Measurements from ENCODE around the gene ZNF783.
"Not testable (repeated sequence)": the region's sequence is repeated elsewhere in the genome, so short reads cannot be mapped to it uniquely, and the experiment has no call there.

Gene ZNF783

DNA sequence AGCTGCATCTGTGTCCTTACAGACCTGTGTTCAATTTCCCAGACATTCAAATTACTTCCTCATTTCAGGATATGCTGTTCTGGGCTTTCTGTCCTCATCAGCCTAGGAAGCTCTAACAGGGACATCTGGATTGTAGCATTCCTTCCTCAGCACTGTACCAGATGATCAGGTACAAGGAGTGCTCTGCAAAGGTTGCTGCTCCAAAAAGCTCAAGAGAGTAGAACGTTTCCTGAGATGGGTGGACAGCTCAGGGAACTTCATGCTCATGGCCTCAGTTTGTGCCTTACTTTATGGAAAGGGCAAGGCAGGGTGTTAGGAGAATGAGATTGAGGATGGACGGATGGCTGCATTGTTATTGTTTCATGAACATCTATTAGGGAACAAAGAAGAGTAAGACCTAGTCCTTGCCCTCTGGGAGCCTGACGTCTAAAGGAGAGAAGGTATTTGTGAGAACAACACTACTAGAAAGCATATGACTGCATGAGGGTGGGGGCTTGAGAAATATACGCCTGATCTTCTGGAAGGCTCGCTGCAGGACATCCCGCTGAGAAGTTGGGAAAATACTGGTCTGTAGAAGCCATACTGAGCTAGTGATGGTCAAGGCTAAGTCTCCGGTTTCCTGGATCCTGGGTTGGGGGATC lies 33.0 kb upstream of the ZNF783 start:
- TF ChIP-seq POLR2A (IDR thresholded peaks at IDR 0.05; ENCODE audit: low read length), result no peak
- TF ChIP-seq GATA1 (IDR thresholded peaks at IDR 0.05; ENCODE audit: low read depth, low read length), result no peak
- DNase-seq, result no peak

DNA sequence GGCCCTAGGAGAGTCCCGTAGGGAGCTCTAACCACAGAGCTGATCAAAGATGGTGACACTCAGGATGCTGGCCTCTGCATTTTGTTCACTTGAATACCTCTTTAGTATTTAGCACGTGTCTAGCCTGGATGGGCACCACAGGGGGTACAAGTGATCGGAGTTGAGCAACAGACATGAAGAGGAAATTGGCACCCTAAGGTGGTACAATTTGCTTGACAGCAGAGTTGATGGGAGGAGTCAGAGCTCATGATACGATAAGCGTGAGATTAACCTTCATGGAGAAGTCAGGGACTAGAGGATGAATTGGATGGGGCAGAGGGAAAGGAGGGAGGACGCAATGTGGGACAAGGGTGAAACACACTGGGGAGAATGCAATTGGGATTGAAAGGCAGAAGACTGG lies 32.5 kb upstream of the ZNF783 start:
- DNase-seq, result no peak
- TF ChIP-seq GATA1 (IDR thresholded peaks at IDR 0.05; ENCODE audit: low read depth, low read length) (no peak), POLR2A (IDR thresholded peaks at IDR 0.05; ENCODE audit: low read length) (no peak)

- TF ChIP-seq GATA1 (IDR thresholded peaks at IDR 0.05; ENCODE audit: low read depth, low read length) (no peak), POLR2A (IDR thresholded peaks at IDR 0.05; ENCODE audit: low read length) (no peak)
- DNase-seq, result no peak
Observed at GRCh38 chr7:149232362-149232761, 29.6 kb upstream of the ZNF783 start.

- DNase-seq, result not testable (repeated sequence)
Observed at GRCh38 chr7:149233655-149234204, 28.3 kb upstream of the ZNF783 start.

DNA sequence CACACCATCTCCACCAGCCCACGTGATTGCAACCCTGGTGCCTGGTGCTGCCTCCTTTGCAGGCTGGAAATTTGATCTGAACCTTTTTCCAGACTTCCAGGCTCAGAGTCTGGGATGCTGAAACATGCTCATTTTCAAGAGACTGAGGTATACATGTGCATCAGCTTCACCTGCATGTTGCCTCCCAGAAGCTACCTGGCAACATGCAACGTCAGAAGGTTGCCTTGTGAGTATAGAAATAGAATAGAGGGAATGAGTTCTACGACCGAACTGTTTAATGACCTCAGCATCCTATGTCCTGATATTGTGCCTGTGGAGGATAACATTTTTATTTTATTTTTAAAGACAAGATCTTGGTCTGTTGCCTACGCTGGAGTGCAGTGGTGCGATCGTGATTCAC lies 24.5 kb upstream of the ZNF783 start:
- TF ChIP-seq GATA1 (IDR thresholded peaks at IDR 0.05; ENCODE audit: low read depth, low read length) (no peak), POLR2A (IDR thresholded peaks at IDR 0.05; ENCODE audit: low read length) (no peak)
- DNase-seq, result no peak

DNA sequence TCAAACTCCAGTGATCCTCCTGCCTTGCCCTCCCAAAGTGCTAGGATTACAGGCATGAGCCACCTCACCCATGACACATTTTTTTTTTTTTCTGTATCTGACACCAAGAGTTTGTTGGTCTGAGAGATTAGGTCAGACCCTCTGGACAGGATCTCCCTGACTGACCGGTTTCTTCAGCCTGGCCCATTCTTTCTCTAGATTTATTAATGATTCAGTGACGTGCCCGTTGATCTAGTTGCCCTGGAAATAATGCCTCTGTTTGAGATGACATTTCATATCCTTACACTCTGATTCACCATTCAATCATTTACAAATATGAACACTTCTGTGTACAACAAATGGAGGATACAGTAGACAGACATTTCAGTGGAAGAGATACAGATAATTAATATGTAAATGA lies 23.9 kb upstream of the ZNF783 start:
- no peak for DNase-seq
- TF ChIP-seq POLR2A (IDR thresholded peaks at IDR 0.05; ENCODE audit: low read length) (no peak), GATA1 (IDR thresholded peaks at IDR 0.05; ENCODE audit: low read depth, low read length) (no peak)

GRCh38 chr7:149239345-149240143 lies 22.5 kb upstream of the ZNF783 start, which contains the start of gene ZNF212:
Gene ZNF212, plus strand, starts transcription at chr7:149239651. Its CDS starts 128 bp downstream, at chr7:149239779.
- TF ChIP-seq GATA1 (IDR thresholded peaks at IDR 0.05; ENCODE audit: low read depth, low read length) (no peak), POLR2A (IDR thresholded peaks at IDR 0.05; ENCODE audit: low read length) (peak; percentile 32)
- peak; percentile 90 to 93 for DNase-seq

GRCh38 chr7:149240637-149241036 lies 21.4 kb upstream of the ZNF783 start:
- TF ChIP-seq GATA1 (IDR thresholded peaks at IDR 0.05; ENCODE audit: low read depth, low read length) (no peak), POLR2A (IDR thresholded peaks at IDR 0.05; ENCODE audit: low read length) (no peak)
- DNase-seq, result no peak

GRCh38 chr7:149241696-149242095 lies 20.3 kb upstream of the ZNF783 start:
- no peak for TF ChIP-seq POLR2A (IDR thresholded peaks at IDR 0.05; ENCODE audit: low read length)
- TF ChIP-seq GATA1 (IDR thresholded peaks at IDR 0.05; ENCODE audit: low read depth, low read length), result no peak
- no peak for DNase-seq

- TF ChIP-seq GATA1 (IDR thresholded peaks at IDR 0.05; ENCODE audit: low read depth, low read length) (no peak), POLR2A (IDR thresholded peaks at IDR 0.05; ENCODE audit: low read length) (no peak)
- DNase-seq, result no peak
Observed at GRCh38 chr7:149245244-149245643, 16.8 kb upstream of the ZNF783 start.

DNA sequence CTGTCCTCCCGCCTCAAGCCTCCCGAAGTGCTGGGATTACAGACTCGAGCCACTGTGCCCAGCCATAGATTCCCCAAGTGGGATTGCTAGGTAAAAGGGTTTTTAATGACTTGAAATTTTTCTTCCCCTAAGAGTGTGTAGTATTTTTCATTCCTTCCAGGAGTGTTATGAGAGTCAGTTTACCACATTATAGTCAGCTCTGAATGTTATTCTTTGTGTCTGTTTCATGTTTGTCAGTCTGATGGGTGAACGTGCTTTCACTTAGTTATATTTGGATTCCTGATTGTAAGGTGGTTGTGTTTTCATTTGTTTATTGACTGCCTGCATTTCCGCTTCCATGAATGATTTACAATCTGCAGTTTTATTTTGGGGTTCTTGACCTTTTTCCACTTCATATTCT lies 16.3 kb upstream of the ZNF783 start:
- DNase-seq, result no peak
- TF ChIP-seq POLR2A (IDR thresholded peaks at IDR 0.05; ENCODE audit: low read length) (no peak), GATA1 (IDR thresholded peaks at IDR 0.05; ENCODE audit: low read depth, low read length) (no peak)

DNA sequence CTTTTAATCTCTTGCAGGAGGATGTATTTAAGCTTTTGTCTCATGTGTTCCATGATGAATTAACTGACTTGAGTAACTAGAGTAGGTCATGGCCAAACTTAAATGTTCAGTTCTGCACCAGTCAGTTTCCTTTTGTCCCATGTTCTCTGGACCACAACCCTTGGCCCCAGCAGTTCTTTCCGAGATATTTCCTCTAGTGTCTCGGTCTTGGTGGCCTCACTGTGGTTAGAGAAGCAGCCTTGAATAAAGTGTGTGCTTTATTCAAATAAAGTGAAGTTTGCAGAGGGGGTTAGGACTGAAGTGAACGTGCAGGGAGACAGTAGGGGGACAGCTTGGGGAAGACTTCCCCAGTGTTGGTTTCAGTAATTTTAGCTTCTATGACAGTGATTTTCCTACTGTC lies 13.2 kb upstream of the ZNF783 start:
- DNase-seq, result no peak
- TF ChIP-seq GATA1 (IDR thresholded peaks at IDR 0.05; ENCODE audit: low read depth, low read length), result no peak
- no peak for TF ChIP-seq POLR2A (IDR thresholded peaks at IDR 0.05; ENCODE audit: low read length)

- not testable (repeated sequence) for DNase-seq
Observed at GRCh38 chr7:149250151-149250550, 11.8 kb upstream of the ZNF783 start.

DNA sequence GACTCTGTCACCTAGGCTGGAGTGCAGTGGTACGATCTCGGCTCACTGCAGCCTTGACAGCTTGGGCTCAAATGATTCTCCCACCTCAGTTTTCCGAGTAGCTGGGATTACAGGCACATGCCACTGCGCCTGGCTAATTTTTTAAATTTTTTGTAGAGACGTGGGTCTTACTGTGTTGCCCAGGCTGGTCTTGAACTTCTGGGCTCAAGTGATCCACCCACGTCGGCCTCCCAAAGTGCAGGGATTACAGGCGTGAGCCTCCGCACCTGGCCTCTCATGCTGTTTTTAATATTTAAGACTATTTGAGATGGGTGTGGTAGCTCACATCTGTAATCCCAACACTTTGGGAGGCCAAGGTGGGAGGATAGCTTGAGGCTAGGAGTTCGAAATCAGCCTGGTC lies 10.5 kb upstream of the ZNF783 start:
- DNase-seq, result not testable (repeated sequence)

- TF ChIP-seq GATA1 (IDR thresholded peaks at IDR 0.05; ENCODE audit: low read depth, low read length), result no peak
- TF ChIP-seq POLR2A (IDR thresholded peaks at IDR 0.05; ENCODE audit: low read length), result no peak
- no peak for DNase-seq
Observed at GRCh38 chr7:149252378-149252777, 9.6 kb upstream of the ZNF783 start.
